Epithelial cell of proximal tubule (primary cell): ENCODE data around the gene SPTSSB. TPM values are rescaled to one million over a fixed set of nuclear protein-coding genes. Genes with fewer than 3 reads are reported as not detected.

Source experiments
- DNase-seq: peaks from one replicate; pipeline ENCODE4 v3.0.0-alpha.2; 2011; ENCODE audit warnings: low read depth
- H3K4me3 ChIP-seq: 2 replicates; pipeline ENCODE4 v1.5.1; 2011; ENCODE audit warnings: low read depth, mild to moderate bottlenecking, low read length
- CTCF ChIP-seq: conservative IDR thresholded peaks from 2 replicates; pipeline ENCODE4 v1.5.1; 2012; ENCODE audit warnings: low read depth, mild to moderate bottlenecking, low read length
- total RNA-seq: library from RNA; depleted of rRNA; stranded (reverse); fragments of >200 nt; gene quantifications from 2 replicates; pipeline ENCODE4 v1.2.3, GENCODE V29; 2015

SPTSSB gene
- total RNA-seq, 1 donor from 2014 or later, result not detected

DNA sequence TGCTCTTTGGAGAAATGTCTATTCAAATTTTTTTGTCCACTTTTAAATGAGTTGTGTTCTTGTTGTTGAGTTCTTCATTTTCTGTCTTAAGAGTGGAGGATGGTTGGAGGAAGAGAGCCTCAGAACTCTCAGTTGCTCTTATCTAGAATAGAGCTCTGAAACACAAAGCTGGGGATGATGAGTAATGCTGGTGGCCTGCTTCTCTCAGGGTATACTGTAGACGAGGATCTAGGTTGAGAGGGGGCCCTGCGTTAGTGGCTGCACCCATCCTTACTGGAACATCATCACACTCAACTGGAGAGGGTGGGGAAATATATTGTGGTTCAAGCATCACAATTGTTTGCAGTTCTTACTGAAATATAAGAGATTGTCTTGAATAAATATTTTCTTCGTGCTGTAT is 1.8 kb downstream of the SPTSSB start:
- H3K4me3 ChIP-seq, result no peak overlapping the region
- no peak for DNase-seq

DNA sequence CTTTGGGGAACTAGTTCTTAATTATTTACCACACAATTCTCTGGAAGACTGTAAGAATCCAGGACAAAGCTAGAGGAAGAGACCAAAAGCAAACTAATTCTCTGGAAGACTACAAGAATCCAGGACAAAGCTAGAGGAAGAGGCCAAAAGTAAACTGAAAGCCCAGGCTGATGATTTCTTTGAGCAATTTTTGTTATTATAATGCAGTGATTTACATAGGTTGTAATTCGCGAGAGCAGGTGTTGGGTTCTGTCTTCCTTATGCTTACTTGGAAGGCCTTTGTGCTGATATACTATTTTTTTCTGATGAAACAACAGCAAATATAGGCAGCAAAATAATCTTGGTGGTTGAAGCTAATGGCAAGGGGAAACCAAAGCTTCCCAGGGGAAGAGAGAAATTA is 5.2 kb downstream of the SPTSSB start:
- H3K4me3 ChIP-seq, result no peak overlapping the region
- no peak for TF ChIP-seq CTCF
- DNase-seq, result no peak

More for the DNA sequence above, 1.8 kb downstream of the SPTSSB start:
- TF ChIP-seq CTCF, result no peak

DNA sequence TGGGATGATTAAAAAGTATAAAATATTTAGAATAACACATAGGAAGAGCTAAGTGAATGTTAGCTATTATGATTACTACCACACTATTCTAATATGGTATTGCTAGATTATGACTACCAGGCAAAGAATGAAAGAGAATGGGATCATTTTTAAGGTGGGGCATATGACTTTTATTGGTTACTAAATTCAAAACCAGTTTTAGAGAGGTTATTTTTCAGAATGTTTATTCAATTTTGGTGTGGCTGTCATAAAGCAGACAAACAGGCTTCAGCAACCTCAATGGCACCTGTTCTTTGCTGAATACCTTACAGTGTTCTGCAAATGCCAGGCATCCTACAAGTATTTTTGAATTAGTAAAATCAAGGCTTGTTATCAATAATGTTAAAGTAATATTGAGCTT is 12.8 kb downstream of the SPTSSB start:
- no peak for DNase-seq
- no peak overlapping the region for H3K4me3 ChIP-seq
- no peak for TF ChIP-seq CTCF

- no peak for TF ChIP-seq CTCF
These were observed 15.0 kb downstream of the SPTSSB start for GRCh38 chr3:161356287-161356686.

GRCh38 chr3:161355508-161355907 is 15.8 kb downstream of the SPTSSB start:
- no peak for TF ChIP-seq CTCF
- H3K4me3 ChIP-seq, result no peak overlapping the region
- DNase-seq, result no peak

More at GRCh38 chr3:161356287-161356686, 15.0 kb downstream of the SPTSSB start:
- no peak for DNase-seq
- no peak overlapping the region for H3K4me3 ChIP-seq

DNA sequence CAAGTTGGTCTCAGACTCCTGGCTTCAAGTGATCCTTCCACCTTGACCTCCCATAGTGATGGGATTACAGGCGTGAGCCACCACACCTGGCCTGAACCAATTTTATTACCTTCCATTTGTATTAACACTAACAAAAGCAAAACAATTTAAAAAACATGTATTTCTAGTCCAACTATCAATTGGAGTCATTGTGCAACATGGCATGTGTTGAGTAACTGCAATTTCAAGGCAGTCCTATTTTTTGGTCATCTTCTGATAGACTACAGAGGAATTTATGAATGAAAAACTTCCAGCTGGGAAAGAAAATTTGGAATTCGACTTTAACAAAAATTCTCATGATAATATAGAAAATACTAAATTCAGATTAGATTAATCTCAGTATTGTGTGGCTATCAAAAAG is 16.8 kb downstream of the SPTSSB start:
- no peak for DNase-seq
- TF ChIP-seq CTCF, result no peak
- no peak overlapping the region for H3K4me3 ChIP-seq

- H3K4me3 ChIP-seq, result no peak overlapping the region
- TF ChIP-seq CTCF, result no peak
- no peak for DNase-seq
These were observed 20.0 kb downstream of the SPTSSB start for GRCh38 chr3:161351330-161351729.
